Posterior vena cava (tissue), 2 donors: Measurements from ENCODE around the gene GPR142. TPM values are rescaled to one million over a fixed set of nuclear protein-coding genes. Genes with fewer than 3 reads are reported as not detected.
"Not testable (repeated sequence)": the region's sequence is repeated elsewhere in the genome, so short reads cannot be mapped to it uniquely, and the experiment has no call there.

Experiments used
- DNase-seq: peaks from one replicate; pipeline ENCODE4 v3.0.0-alpha.2; 2020; ENCODE audit warnings: low spot score
- intact Hi-C, 2 donors: fragments of 100-400 bp; cut with DNase I; formaldehyde crosslinking; loops; one replicate each; pipeline versions ENCODE4 v1.14.1 to v1.14.2; 2022 to 2023
- total RNA-seq, 2 donors: library from RNA; stranded (reverse); fragmentation: NEBNext Ultra II Directional; extraction: Animal tissue kit (Norgen Biotek cat#: 25700); gene quantifications; one replicate each; pipeline ENCODE4 v1.2.1, GENCODE V29; 2021
- donor health status: DM: yes; HTN: yes; CAD: no.
- donor health status: DM: yes; HTN: yes; CAD: no.

Gene GPR142
- total RNA-seq, 2 donors from 2014 or later = 0.14 TPM; not detected in 1

- DNase-seq = no peak
- intact Hi-C loops = no loop called here
Observed at GRCh38 chr17:74389084-74389753, 21.9 kb downstream of the GPR142 start.

DNA sequence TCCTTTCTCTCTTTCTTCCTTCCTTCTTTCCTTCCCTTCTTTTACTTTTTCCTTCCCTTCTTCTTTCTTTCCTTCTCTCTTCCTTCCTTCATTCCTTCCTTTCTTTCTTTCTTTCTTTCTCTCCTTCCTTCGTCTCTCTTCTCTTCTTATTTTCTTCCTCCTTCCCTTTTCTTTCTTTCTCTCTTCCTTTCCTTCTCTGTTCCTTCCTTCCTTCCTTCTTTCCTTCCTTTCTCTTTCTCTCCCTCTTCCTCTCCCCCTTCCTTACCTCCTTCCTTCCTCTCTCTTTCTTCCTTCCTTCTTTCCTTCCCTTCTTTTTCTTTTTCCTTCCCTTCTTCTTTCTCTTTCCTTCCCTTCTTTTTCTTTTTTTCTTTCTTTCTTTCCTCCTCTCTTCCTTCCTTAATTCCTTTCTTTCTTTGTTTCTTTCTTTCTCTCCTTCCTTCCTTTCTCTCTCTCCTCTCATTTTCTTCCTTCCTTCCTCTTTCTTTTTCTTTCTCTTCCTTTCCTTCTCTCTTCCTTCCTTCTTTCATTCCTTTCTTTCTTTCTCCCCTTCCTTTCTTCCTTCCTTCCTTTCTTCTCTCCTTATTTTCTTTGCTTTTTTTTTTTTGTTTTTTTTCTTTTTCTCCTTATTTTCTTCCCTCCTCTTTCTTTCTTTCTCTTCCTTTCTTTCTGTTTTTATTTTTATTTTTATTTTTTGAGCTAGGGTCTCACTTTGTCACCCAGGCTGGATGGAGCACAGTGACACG, 22.8 kb downstream of the GPR142 start:
- intact Hi-C loops = no loop called here
- no peak for DNase-seq

DNA sequence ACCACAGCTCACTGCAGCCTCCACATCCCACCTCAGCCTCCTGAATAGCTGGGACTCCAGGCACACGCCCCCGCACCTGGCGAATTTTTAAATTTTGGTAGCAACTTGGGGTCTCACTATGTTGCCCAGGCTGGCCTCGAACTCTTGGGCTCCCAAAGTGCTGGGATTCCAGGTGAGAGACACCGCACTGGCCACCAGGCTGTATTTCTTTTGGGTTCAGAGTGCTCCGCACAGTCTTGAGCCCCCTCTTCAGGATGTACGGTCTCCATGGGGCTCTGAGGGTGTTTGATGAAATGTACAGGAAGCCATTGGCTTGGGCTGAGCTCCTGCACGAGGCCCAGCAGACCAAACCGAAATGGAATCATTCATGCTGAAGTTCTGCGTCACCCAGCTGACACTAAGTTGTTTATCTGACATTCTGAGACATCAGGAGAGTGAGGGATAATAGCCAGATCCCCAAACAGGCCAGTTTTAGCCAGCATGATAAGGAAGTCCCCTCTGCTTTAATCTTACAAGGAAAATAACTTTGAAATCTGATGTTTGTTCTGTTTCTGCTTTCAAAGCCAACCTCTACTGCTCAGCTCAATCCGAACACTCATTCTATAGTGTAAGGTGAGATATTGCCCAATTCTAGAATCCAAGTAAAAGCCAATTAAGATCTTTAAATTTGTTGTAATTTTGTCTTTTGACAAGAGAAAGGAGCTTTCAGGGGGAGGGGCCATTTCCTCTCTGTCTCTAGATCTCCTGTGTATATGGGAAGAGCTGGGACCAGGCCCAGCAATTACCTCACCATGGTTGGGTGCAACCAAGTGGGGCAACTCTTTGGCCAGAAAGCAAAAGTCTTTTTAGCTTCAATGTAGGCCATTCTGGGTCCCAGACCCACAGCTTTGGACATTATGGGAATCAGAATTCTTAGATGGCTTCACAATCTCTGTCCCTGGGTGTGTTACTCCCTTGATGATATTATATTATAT, 23.7 kb downstream of the GPR142 start:
- intact Hi-C loops = no loop called here

GRCh38 chr17:74391771-74392170, 24.5 kb downstream of the GPR142 start:
- no peak for DNase-seq
- intact Hi-C loops = no loop called here

More for the DNA sequence above, 23.7 kb downstream of the GPR142 start:
- no peak for DNase-seq

DNA sequence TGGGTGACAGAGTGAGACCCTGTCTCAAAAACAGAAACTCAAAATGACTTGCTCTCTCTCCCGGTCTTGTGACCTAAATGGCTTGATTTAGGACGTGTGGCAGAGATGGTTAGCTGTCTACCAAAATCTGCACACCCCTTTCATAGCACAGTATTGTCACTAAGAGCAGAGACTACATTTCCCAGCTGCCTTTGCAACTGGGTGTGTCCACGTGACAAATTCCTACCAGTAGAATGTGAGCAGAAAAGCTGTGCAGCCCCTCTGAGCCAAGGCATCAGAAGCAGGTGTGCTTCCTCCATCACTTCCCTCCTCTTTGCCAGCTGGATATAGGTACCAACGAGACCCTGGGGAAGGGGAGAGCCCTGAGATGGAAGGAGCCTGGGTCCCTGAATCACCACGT, 25.5 kb downstream of the GPR142 start:
- intact Hi-C loops = no loop called here
- DNase-seq = no peak

DNA sequence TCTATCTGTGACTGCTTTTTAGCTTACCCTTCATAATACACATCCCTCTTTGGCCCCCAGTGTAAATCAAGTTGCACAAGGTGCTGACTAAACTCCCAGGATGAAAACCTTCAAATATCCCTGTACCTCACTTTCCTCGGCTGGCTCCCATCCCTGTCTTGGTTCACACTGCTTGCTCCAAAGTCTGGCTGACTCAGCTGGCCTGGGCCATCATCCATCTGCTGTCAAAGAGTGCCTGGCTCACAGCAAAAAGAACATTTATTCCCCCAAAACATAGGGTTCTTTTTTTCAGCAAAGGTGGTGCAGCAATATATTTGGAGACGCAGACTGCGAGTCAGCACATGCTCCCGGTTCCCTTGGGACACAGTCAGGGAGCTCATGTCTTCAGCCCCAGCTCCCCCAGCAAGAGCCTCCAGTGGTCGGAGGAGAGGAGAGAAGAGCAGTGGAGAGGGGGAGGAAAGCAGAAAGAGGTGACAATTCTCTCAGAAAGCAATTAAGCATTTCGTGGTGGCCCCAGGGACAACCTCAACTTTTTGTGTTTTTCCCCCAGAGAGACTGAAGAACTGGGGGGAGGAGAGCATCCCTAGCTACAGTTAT, 26.1 kb downstream of the GPR142 start:
- intact Hi-C loops = no loop called here
- DNase-seq = no peak

- no peak for DNase-seq
- intact Hi-C loops = no loop called here
Observed at GRCh38 chr17:74394275-74394950, 27.1 kb downstream of the GPR142 start.

DNA sequence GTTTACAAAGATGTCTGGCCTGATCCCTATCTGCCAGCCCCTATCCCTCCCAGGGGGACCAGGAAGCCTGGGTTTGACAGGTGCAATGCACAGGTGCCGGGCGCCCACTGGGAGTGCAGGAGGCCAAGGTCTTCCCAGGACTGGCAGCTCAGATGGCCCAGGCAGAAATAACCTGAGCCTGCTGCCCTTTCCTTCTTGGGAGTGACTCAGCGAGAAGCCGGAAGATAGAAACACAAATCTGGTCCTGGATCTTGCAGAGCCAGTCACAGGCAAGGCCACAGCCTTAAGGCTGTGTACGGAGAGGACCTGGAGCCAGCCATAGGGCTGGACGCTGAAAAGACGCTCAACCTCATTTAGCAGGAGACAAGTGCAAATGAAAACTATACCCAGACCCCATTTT, 27.7 kb downstream of the GPR142 start:
- intact Hi-C loops = no loop called here
- no peak for DNase-seq

- DNase-seq = no peak
- intact Hi-C loops = no loop called here
Observed at GRCh38 chr17:74396567-74396966, 29.3 kb downstream of the GPR142 start.

DNA sequence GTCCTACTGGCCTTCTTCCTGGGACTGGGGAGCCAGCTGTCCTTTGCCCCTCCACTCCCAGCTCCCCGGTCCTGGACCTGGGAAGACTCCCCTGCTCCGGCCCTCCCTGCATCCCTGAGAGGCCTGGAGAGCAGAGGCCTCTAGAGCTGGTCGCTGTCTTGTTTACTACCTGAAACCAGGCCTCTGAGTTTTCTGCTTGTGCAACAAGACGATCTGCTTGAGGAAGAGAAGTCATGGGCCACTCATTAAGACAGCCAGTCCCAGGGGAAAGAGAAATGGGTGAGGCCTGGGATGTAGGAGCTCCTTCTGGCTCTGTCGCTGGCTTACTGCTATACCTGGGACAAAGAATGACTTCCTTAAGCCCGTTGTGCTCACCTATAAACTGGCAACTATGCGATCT, 34.7 kb downstream of the GPR142 start:
- intact Hi-C loops = no loop called here
- DNase-seq = no peak

DNA sequence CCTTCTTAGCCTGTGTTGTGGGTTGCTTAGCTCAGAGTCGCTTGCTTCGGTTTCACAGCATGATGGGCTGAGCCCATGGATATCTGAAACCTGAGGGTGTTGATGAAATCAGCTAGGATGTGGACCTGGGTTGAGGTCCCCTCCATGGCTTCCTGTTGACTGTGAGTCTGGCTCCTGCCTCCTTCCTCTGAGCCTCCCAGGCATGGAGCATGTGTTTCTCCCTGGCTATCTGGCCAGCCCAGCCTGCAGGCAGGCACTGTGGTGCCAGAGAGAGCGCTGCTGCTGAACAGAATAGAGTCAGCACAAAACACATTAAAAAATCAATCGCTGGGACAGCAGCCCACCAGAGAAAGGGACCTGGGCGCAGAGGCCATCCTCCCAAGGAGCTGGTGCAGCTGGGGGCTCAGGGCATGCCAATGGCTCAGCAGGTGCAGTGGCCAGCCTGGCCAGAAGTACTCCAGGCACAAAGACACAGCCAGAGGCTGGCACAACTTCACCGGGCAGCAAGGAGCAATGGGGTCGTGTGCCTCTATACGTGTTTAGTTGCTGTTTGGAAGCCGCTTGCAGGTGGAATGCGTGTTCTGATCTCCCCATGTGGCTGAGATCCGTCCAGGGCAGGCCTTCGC, 36.3 kb downstream of the GPR142 start:
- intact Hi-C loops = loop anchor here in 1 of 2 donors (2.0 kb wide), 1 partner anchor 45 kb away; no protein-coding TSS in a partner anchor
- no peak for DNase-seq

- intact Hi-C loops = loop anchor here in 1 of 2 donors (2.0 kb wide), 1 partner anchor 45 kb away; no protein-coding TSS in a partner anchor
- no peak for DNase-seq
Observed at GRCh38 chr17:74404218-74404617, 36.9 kb downstream of the GPR142 start.

DNA sequence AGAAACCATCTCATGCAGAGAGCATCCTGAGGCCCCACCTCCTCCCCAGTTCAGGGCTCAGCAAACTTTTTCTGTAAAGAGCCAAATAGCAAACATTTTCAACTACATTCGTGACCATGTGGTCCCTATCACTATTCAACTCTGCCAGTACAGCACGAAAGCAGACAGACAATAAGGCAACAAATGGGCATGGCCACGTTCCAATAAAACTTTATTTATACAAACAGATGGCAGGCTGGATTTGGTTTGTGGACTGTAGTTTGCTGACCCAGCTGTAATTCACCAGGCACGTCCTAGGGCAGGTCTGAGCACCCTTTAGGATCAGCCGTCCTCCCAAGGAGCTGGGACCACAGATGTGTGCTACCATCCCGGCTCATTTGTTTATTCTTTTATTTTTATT, 37.5 kb downstream of the GPR142 start:
- DNase-seq = no peak
- intact Hi-C loops = loop anchor here in 1 of 2 donors (2.0 kb wide), 1 partner anchor 46 kb away; no protein-coding TSS in a partner anchor

DNA sequence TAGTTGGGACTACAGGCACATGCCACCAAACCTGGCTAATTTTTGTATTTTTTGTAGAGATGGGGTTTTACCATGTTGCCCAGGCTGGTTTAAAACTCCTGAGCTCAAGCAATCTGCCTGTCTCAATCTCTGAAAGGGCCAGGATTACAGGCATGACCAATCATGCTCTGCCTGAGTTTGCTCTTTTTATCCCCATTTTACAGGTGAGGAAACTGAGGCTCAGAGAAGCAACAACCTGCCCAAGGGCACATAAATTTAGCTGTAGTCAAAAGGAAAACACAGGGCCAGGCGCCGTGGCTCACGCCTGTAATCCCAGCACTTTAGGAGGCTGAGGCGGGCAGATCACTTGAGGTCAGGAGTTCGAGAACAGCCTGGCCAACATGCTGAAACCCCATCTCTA, 38.0 kb downstream of the GPR142 start:
- not testable (repeated sequence) for DNase-seq
- intact Hi-C loops = loop anchor here in 1 of 2 donors (2.0 kb wide), 1 partner anchor 47 kb away; no protein-coding TSS in a partner anchor

- intact Hi-C loops = no loop called here
- DNase-seq = no peak
Observed at GRCh38 chr17:74407384-74407783, 40.1 kb downstream of the GPR142 start.

DNA sequence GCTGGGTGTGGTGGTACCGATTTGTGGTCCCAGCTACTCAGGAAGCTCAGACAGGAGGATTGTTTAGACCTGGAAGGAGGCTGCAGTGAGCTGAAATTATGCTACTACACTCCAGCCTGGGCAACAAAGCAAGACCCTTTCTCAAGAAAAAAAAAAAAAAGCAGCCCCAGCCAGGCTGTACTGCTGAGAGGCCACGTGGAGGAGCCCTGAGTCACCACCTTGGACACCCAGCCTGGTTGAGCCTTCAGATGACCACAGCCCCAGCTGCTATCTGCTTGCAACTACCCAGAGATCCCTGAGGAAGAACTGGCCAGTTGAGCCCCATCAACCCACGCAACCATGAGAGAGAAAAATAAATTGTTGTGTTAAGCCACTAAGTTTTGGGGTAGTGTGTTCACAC, 41.0 kb downstream of the GPR142 start:
- intact Hi-C loops = no loop called here
- no peak for DNase-seq

- intact Hi-C loops = no loop called here
- no peak for DNase-seq
Observed at GRCh38 chr17:74408815-74409214, 41.5 kb downstream of the GPR142 start.

- intact Hi-C loops = no loop called here
- no peak for DNase-seq
Observed at GRCh38 chr17:74410001-74410443, 42.7 kb downstream of the GPR142 start.
